PC-9 (cell line): ENCODE data around the gene RAB30. TPM values are rescaled to one million over a fixed set of nuclear protein-coding genes. Genes with fewer than 3 reads are reported as not detected.

Experiments used
- BruUV-seq: library from RNA; stranded (reverse); fragments of 400-500 nt; replicated peaks from 2 replicates; lab custom pipeline; 2021; lab: Mats Ljungman, UMichigan
- CTCF ChIA-PET: fragments of 300-600 bp; sonication (Branson Sonifier 250); formaldehyde crosslinking; loops from one replicate; lab custom pipeline; 2022; ENCODE audit warnings: antibody characterized with exemption; lab: Charles Lee
- POLR2A ChIA-PET: fragments of 300-600 bp; sonication (Branson Sonifier 250); formaldehyde crosslinking; loops from one replicate; lab custom pipeline; 2022; ENCODE audit warnings: antibody characterized with exemption; ENCODE audit not compliant: unreplicated experiment; lab: Charles Lee
- DNase-seq, 2 experiments: peaks; one replicate each; pipeline versions ENCODE4 v3.0.0 to v3.0.0-alpha.2; 2015 to 2022; ENCODE audit warnings: mixed read lengths in 1 of 2
- H2AFZ ChIP-seq: fragments of 200-600 bp; sonication (generic); 2 replicates; pipeline ENCODE4 v1.8.1; 2017; ENCODE audit warnings: antibody characterized with exemption
- H3F3A ChIP-seq: fragments of 200-600 bp; sonication (generic); 2 replicates; pipeline ENCODE4 v1.8.1; 2017; ENCODE audit warnings: antibody characterized with exemption, mild to moderate bottlenecking, low read depth; ENCODE audit not compliant: insufficient read depth
- H3K27ac ChIP-seq: fragments of 200-600 bp; sonication (generic); 2 replicates; pipeline ENCODE4 v1.6.1; 2016; ENCODE audit warnings: mixed run types
- H3K27me3 ChIP-seq: fragments of 200-600 bp; sonication (generic); 2 replicates; pipeline ENCODE4 v1.6.1; 2016; ENCODE audit warnings: low read depth, mixed run types; ENCODE audit not compliant: insufficient read depth
- H3K36me3 ChIP-seq: fragments of 200-600 bp; sonication (generic); 2 replicates; pipeline ENCODE4 v1.6.1; 2016; ENCODE audit warnings: low read depth, mixed run types
- H3K4me1 ChIP-seq: fragments of 200-600 bp; sonication (generic); replicated peaks from 2 replicates; pipeline ENCODE4 v1.6.1; 2016; ENCODE audit warnings: mixed run types; ENCODE audit not compliant: insufficient read depth
- H3K4me2 ChIP-seq: fragments of 200-600 bp; sonication (generic); 2 replicates; pipeline ENCODE4 v1.6.1; 2017; ENCODE audit warnings: mixed run types
- H3K4me3 ChIP-seq: fragments of 200-600 bp; sonication (generic); 2 replicates; pipeline ENCODE4 v1.6.1; 2016; ENCODE audit warnings: mixed run types
- H3K79me2 ChIP-seq: fragments of 200-600 bp; sonication (generic); 2 replicates; pipeline ENCODE4 v1.6.1; 2017; ENCODE audit warnings: low read depth, mixed run types
- H3K9me2 ChIP-seq: fragments of 200-600 bp; sonication (generic); 2 replicates; pipeline ENCODE4 v1.8.1; 2017; ENCODE audit warnings: mild to moderate bottlenecking; ENCODE audit not compliant: insufficient read depth
- H3K9me3 ChIP-seq: fragments of 200-600 bp; sonication (generic); 2 replicates; pipeline ENCODE4 v1.8.1; 2016; ENCODE audit warnings: low read depth; ENCODE audit not compliant: insufficient read depth
- H4K20me1 ChIP-seq: fragments of 200-600 bp; sonication (generic); 2 replicates; pipeline ENCODE4 v1.8.1; 2017; ENCODE audit not compliant: insufficient read depth
- CTCF ChIP-seq: fragments of 200-600 bp; sonication (generic); conservative IDR thresholded peaks from 2 replicates; pipeline ENCODE4 v1.6.1; 2017; ENCODE audit warnings: mixed run types, antibody characterized with exemption, mild to moderate bottlenecking, moderate library complexity
- EZH2 ChIP-seq: fragments of 200-600 bp; sonication (generic); IDR thresholded peaks from 2 replicates; pipeline ENCODE4 v1.8.0; 2017; ENCODE audit warnings: antibody characterized with exemption, low read depth
- intact Hi-C: fragments of 100-400 bp; cut with micrococcal nuclease; formaldehyde crosslinking; loops from one replicate; pipeline ENCODE4 v1.10.0; 2022; ENCODE audit not compliant: unreplicated experiment
- total RNA-seq: library from RNA; stranded (reverse); gene quantifications from 2 replicates; pipeline ENCODE4 v1.2.3, GENCODE V29; 2021

RAB30 gene
- total RNA-seq, 1 experiment from 2014 or later: 3.6 TPM

GRCh38 chr11:83021780-83022125 is 49.9 kb downstream of the RAB30 start:
- Histone ChIP-seq H4K20me1 (no peaks in the 10 kb centered on the region), H2AFZ (no peak overlapping the region), H3K9me3 (no peaks in the 10 kb centered on the region), H3F3A (peaks cover 11% of the 10 kb centered on the region; the same call in 1 of the 2 replicates), H3K9me2 (no peaks in the 10 kb centered on the region), H3K4me1 (peaks cover 22% of the 10 kb centered on the region), H3K27me3 (no peaks in the 10 kb centered on the region), H3K79me2 (no peaks in the 10 kb centered on the region), H3K27ac (no peak overlapping the region), H3K36me3 (no peaks in the 10 kb centered on the region), H3K4me3 (no peak overlapping the region), H3K4me2 (no peak overlapping the region)
- ChIA-PET CTCF (no interaction called here), POLR2A (no interaction called here)
- no peak for TF ChIP-seq EZH2
- no peak for TF ChIP-seq CTCF
- intact Hi-C loops: no loop called here
- no peak for DNase-seq
- no TSS peak for BruUV-seq

DNA sequence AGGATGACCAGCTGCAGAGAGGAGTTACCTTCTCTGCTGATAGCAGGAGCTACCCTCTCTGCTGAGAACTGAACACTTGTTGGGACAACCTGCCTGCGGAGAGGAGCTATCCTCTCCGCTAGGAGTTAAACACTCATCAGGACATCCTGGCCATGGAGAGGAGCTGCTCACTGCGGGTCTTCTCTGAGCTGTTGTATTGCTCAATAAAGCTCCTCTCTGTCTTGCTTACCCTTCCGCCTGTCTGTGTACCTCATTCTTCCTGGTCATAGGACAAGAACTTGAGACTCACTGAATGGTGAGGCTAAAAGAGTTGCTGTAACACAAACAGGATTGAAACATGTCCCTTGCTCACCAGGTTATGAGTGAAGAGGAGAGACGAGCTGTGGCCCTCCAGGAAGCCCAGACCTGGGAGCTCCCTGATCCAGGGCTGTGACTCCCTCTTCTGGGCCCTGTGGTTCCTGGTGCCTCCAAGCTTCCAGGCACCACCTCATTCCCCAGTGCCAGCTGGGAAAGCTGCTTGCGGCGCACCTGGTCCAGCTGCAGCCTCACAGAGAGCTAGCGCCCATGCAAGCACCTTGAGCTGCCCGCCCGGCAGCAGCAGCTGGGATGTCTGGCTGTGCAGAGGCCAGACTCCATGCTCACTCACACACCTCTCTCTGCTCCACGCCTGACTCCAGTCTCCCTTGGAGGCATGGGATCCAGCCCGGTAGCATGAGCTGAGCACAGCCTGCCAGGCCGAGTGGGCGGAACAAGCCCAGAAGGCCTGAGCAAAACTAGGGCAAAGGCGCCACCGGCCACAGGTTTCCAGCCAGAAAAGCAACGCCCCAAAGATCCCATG is 50.5 kb downstream of the RAB30 start:
- Histone ChIP-seq H3K4me1 (peaks cover 22% of the 10 kb centered on the region), H4K20me1 (no peaks in the 10 kb centered on the region), H3K79me2 (no peaks in the 10 kb centered on the region), H3K27ac (no peak overlapping the region), H3K27me3 (no peaks in the 10 kb centered on the region), H3K9me2 (no peaks in the 10 kb centered on the region), H3K4me3 (no peak overlapping the region), H3F3A (peaks cover 11% of the 10 kb centered on the region; the same call in 1 of the 2 replicates), H3K4me2 (no peak overlapping the region), H2AFZ (no peak overlapping the region), H3K36me3 (no peaks in the 10 kb centered on the region), H3K9me3 (no peaks in the 10 kb centered on the region)
- POLR2A ChIA-PET: interaction anchor here (0.5 to 0.6 kb wide), 2 partner anchors 42 to 135 kb away, joined by 4 to 13 read pairs; no protein-coding TSS in a partner anchor
- CTCF ChIA-PET: no interaction called here
- no peak for DNase-seq
- TF ChIP-seq CTCF: no peak
- TF ChIP-seq EZH2: no peak
- intact Hi-C loops: no loop called here
- BruUV-seq: no TSS peak

DNA sequence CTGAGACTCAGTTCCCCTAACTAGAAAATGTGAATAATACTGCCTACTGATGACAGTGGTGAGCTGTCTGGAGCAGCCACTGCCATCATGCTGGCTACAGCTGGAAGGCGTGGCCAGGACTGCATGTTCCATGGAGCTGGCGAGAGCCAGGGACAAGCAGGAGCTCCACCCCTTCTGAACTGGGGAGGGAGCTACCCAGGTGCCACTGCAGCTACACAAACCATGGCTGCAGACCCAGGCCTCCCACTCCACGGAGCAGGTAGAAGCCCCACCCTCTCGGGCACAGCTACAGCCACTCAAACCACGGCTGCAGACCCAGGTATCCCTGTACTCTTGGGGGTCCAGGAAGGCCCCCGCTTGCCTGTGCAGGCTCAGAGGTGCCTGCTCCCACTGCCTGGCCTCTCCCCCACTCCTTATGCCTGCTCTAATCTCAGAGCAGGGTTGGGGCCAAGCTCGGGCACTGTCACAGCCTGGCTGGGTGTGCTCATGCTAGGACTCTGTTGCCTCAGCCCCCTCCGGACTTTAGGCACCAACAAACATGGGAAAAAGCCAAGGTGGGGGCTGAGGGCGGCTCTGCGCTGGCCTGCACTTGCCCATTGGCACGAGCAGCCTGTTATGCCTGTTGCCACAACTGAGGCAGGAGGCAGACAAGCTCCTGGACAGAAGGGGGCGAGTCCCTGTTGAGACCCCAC is 51.7 kb downstream of the RAB30 start:
- Histone ChIP-seq H3F3A (peaks cover 3% of the 10 kb centered on the region; the same call in 1 of the 2 replicates), H4K20me1 (no peaks in the 10 kb centered on the region), H3K27me3 (no peaks in the 10 kb centered on the region), H3K36me3 (no peaks in the 10 kb centered on the region), H3K4me3 (no peak overlapping the region), H3K9me3 (no peaks in the 10 kb centered on the region), H3K4me2 (no peak overlapping the region), H3K27ac (no peak overlapping the region), H3K9me2 (no peaks in the 10 kb centered on the region), H3K79me2 (no peaks in the 10 kb centered on the region), H3K4me1 (peaks cover 10% of the 10 kb centered on the region), H2AFZ (no peak overlapping the region)
- CTCF ChIA-PET: no interaction called here
- POLR2A ChIA-PET: no interaction called here
- no peak for DNase-seq
- no TSS peak for BruUV-seq
- TF ChIP-seq CTCF (no peak), EZH2 (no peak)
- intact Hi-C loops: no loop called here
